GM23338 (cell line): ENCODE data around the gene MPZ. TPM values are rescaled to one million over a fixed set of nuclear protein-coding genes. Genes with fewer than 3 reads are reported as not detected.

ENCODE experiments used
- ATAC-seq: fragments of 200-7000 bp; cut with Tn5 transposase; 3 replicates; pipeline ENCODE4 v1.9.1; 2020
- DNase-seq: peaks from one replicate; pipeline ENCODE4 v3.0.0-alpha.2; 2015; ENCODE audit warnings: low spot score
- H2AFZ ChIP-seq: fragments of 200-600 bp; sonication (generic); 2 replicates; pipeline ENCODE4 v1.8.0; 2016; ENCODE audit warnings: antibody characterized with exemption, mild to moderate bottlenecking, moderate library complexity
- H3F3A ChIP-seq: fragments of 200-600 bp; sonication (generic); replicated peaks from 2 replicates; pipeline ENCODE4 v1.8.0; 2017; ENCODE audit warnings: antibody characterized with exemption, mixed run types, low read depth
- H3K27ac ChIP-seq: fragments of 200-600 bp; sonication (generic); 2 replicates; pipeline ENCODE4 v1.6.1; 2016; ENCODE audit warnings: low read depth
- H3K27me3 ChIP-seq: fragments of 200-600 bp; sonication (generic); 2 replicates; pipeline ENCODE4 v1.8.0; 2016; ENCODE audit warnings: mild to moderate bottlenecking, mixed run types, moderate library complexity; ENCODE audit not compliant: insufficient read depth
- H3K36me3 ChIP-seq: fragments of 200-600 bp; sonication (generic); 2 replicates; pipeline ENCODE4 v1.8.0; 2016; ENCODE audit warnings: mild to moderate bottlenecking; ENCODE audit not compliant: insufficient read depth
- H3K4me1 ChIP-seq: fragments of 200-600 bp; sonication (generic); 2 replicates; pipeline ENCODE4 v1.8.0; 2016; ENCODE audit warnings: mild to moderate bottlenecking, moderate library complexity; ENCODE audit not compliant: insufficient read depth
- H3K4me2 ChIP-seq: fragments of 200-600 bp; sonication (generic); 2 replicates; pipeline ENCODE4 v1.7.1; 2017; ENCODE audit warnings: mixed run types
- H3K4me3 ChIP-seq: fragments of 200-600 bp; sonication (generic); 2 replicates; pipeline ENCODE4 v1.6.1; 2016; ENCODE audit warnings: mixed run types
- H3K79me2 ChIP-seq: fragments of 200-600 bp; sonication (generic); replicated peaks from 2 replicates; pipeline ENCODE4 v1.8.0; 2017; ENCODE audit warnings: mild to moderate bottlenecking; ENCODE audit not compliant: insufficient read depth
- H3K9me2 ChIP-seq: fragments of 200-600 bp; sonication (generic); 2 replicates; pipeline ENCODE4 v1.8.0; 2017; ENCODE audit not compliant: insufficient read depth
- H4K20me1 ChIP-seq: fragments of 200-600 bp; sonication (generic); replicated peaks from 2 replicates; pipeline ENCODE4 v1.8.0; 2017; ENCODE audit warnings: mild to moderate bottlenecking; ENCODE audit not compliant: insufficient read depth
- H3K27ac Mint-ChIP-seq: 2 replicates; pipeline ENCODE4 v1.8.0; 2020; ENCODE audit warnings: inconsistent platforms, mild to moderate bottlenecking, moderate library complexity, mixed read lengths
- H3K27me3 Mint-ChIP-seq: 3 replicates; pipeline ENCODE4 v1.8.0; 2022; ENCODE audit warnings: low read depth, mild to moderate bottlenecking, moderate library complexity, mixed read lengths, inconsistent platforms; ENCODE audit not compliant: insufficient read depth, poor library complexity
- H3K36me3 Mint-ChIP-seq: 3 replicates; pipeline ENCODE4 v1.8.0; 2021; ENCODE audit warnings: low read depth, mild to moderate bottlenecking, inconsistent platforms, moderate library complexity, mixed read lengths
- H3K4me1 Mint-ChIP-seq: 3 replicates; pipeline ENCODE4 v1.8.0; 2020; ENCODE audit warnings: mild to moderate bottlenecking, inconsistent platforms, mixed read lengths
- H3K4me3 Mint-ChIP-seq: 3 replicates; pipeline ENCODE4 v1.8.0; 2021; ENCODE audit warnings: moderate library complexity, mild to moderate bottlenecking, inconsistent platforms, mixed read lengths
- H3K9me3 Mint-ChIP-seq: 3 replicates; pipeline ENCODE4 v1.8.0; 2020; ENCODE audit warnings: moderate library complexity, mild to moderate bottlenecking, inconsistent platforms, mixed read lengths
- CREB1 ChIP-seq: fragments of 250-450 bp; sonication (Bioruptor Pico); IDR thresholded peaks from 2 replicates; pipeline ENCODE4 v1.5.0; 2020; ENCODE audit warnings: low read depth, mild to moderate bottlenecking, moderate library complexity
- CTCF ChIP-seq, 2 experiments: fragments of 200-600 bp in 1 of 2; sonication (generic) in 1 of 2; conservative IDR thresholded peaks; 2 replicates each; pipeline versions ENCODE4 v1.5.1 to v1.6.1; 2016 to 2017; ENCODE audit warnings: antibody characterized with exemption in 2 of 2, low read depth in 2 of 2, mild to moderate bottlenecking in 2 of 2, moderate library complexity in 1 of 2
- EZH2 ChIP-seq: fragments of 200-600 bp; sonication (generic); IDR thresholded peaks from one replicate; pipeline ENCODE4 v1.8.0; 2017; ENCODE audit warnings: antibody characterized with exemption, mild to moderate bottlenecking, low read depth; ENCODE audit not compliant: unreplicated experiment
- EZH2phosphoT487 ChIP-seq: fragments of 200-600 bp; sonication (generic); IDR thresholded peaks from one replicate; pipeline ENCODE4 v1.8.1; 2018; ENCODE audit warnings: antibody characterized with exemption; ENCODE audit not compliant: unreplicated experiment
- JUNB ChIP-seq: IDR thresholded peaks from one replicate; pipeline ENCODE4 v1.6.1; 2016; ENCODE audit warnings: antibody characterized with exemption; ENCODE audit not compliant: unreplicated experiment
- NANOG ChIP-seq: IDR thresholded peaks from 2 replicates; pipeline ENCODE4 v1.6.1; 2016; ENCODE audit warnings: antibody characterized with exemption, borderline replicate concordance
- POLR2AphosphoS5 ChIP-seq: IDR thresholded peaks from 2 replicates; pipeline ENCODE4 v1.6.1; 2016; ENCODE audit warnings: antibody characterized with exemption, low read depth
- REST ChIP-seq: IDR thresholded peaks from one replicate; pipeline ENCODE4 v1.6.1; 2018; ENCODE audit warnings: antibody characterized with exemption; ENCODE audit not compliant: unreplicated experiment
- STAT1 ChIP-seq: IDR thresholded peaks from one replicate; pipeline ENCODE4 v1.6.1; 2016; ENCODE audit warnings: antibody characterized with exemption; ENCODE audit not compliant: unreplicated experiment
- ZNF114 ChIP-seq: fragments of 250-450 bp; sonication (Bioruptor Pico); IDR thresholded peaks from 2 replicates; pipeline ENCODE4 v1.5.0; 2020; ENCODE audit warnings: mild to moderate bottlenecking, moderate library complexity
- ZNF331 ChIP-seq: fragments of 250-450 bp; sonication (Bioruptor Pico); IDR thresholded peaks from 2 replicates; pipeline ENCODE4 v1.5.0; 2020; ENCODE audit warnings: low read depth, mild to moderate bottlenecking, moderate library complexity
- ZNF462 ChIP-seq: fragments of 250-450 bp; sonication (Bioruptor Pico); IDR thresholded peaks from 2 replicates; pipeline ENCODE4 v1.5.0; 2020; ENCODE audit warnings: mild to moderate bottlenecking, moderate library complexity
- polyA plus RNA-seq: library from polyadenylated mRNA; unstranded; fragments of >200 nt; fragmentation: Nextera tagmentation; extraction: Ambion mirVana; gene quantifications from 2 replicates; pipeline ENCODE4 v1.2.1, GENCODE V29; 2016
- total RNA-seq: library from RNA; depleted of rRNA; stranded (reverse); fragments of >200 nt; shearing (Covaris generic); gene quantifications from 2 replicates; pipeline ENCODE4 v1.2.3, GENCODE V29; 2014
- TF ChIP-seq, protein P1 (sequence below): IDR thresholded peaks from 2 replicates; pipeline ENCODE4 v1.6.1; 2016; ENCODE audit warnings: antibody characterized with exemption

MPZ gene
- total and polyA plus RNA-seq, 2 experiments from 2014 or later, result 1.9 to 4.0 TPM

- H3K27ac Mint-ChIP-seq, result no peak overlapping the region
- Histone ChIP-seq H3K36me3 (no peaks in the 10 kb centered on the region), H3F3A (0 out of 2 replicates have a peak, but pooled peaks cover 3% of the 10 kb centered on the region), H3K9me2 (no peaks in the 10 kb centered on the region), H3K27me3 (peaks cover 12% of the 10 kb centered on the region), H2AFZ (no peak overlapping the region), H4K20me1 (no peaks in the 10 kb centered on the region), H3K27ac (no peak overlapping the region), H3K4me3 (no peak overlapping the region), H3K79me2 (no peaks in the 10 kb centered on the region), H3K4me2 (no peak overlapping the region), H3K4me1 (peaks cover 23% of the 10 kb centered on the region)
- TF ChIP-seq ZNF114, result no peak
- no peak for TF ChIP-seq ZNF462 (CRISPR knock-in tag)
- no peak for TF ChIP-seq NANOG
- TF ChIP-seq JUNB, result no peak
- TF ChIP-seq CTCF (conservative IDR thresholded peaks at IDR 0.05; ENCODE audit: low read depth in 2 of 2), result no peak
- no peak for TF ChIP-seq POLR2AphosphoS5
- no peak for TF ChIP-seq CREB1
- TF ChIP-seq, protein P1, sequence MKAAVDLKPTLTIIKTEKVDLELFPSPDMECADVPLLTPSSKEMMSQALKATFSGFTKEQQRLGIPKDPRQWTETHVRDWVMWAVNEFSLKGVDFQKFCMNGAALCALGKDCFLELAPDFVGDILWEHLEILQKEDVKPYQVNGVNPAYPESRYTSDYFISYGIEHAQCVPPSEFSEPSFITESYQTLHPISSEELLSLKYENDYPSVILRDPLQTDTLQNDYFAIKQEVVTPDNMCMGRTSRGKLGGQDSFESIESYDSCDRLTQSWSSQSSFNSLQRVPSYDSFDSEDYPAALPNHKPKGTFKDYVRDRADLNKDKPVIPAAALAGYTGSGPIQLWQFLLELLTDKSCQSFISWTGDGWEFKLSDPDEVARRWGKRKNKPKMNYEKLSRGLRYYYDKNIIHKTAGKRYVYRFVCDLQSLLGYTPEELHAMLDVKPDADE, result no peak
- TF ChIP-seq ZNF331 (CRISPR knock-in tag), result no peak
- TF ChIP-seq REST, result no peak
- TF ChIP-seq EZH2, result no peak
- TF ChIP-seq EZH2phosphoT487, result no peak
- TF ChIP-seq STAT1, result no peak
- H3K36me3 Mint-ChIP-seq, result no peaks in the 10 kb centered on the region
- H3K9me3 Mint-ChIP-seq, result no peaks in the 10 kb centered on the region
- H3K4me1 Mint-ChIP-seq, result peaks cover 23% of the 10 kb centered on the region
- DNase-seq (no peak), ATAC-seq (no peak)
- peaks cover 10% of the 10 kb centered on the region for H3K27me3 Mint-ChIP-seq
- H3K4me3 Mint-ChIP-seq, result no peak overlapping the region
Observed at GRCh38 chr1:161265305-161265704, 44.5 kb downstream of the MPZ start.
